H1 (cell line): ENCODE data around the gene TNKS2. TPM values are rescaled to one million over a fixed set of nuclear protein-coding genes. Genes with fewer than 3 reads are reported as not detected.

Source experiments
- JUN ChIP-seq: IDR thresholded peaks from 2 replicates; pipeline ENCODE4 v1.6.1; 2011; ENCODE audit warnings: low read depth, mild to moderate bottlenecking, improper control_type of control experiment, low read length
- SIRT6 ChIP-seq: IDR thresholded peaks from one replicate; pipeline ENCODE4 v1.7.1; 2012; ENCODE audit warnings: low read length, inconsistent platforms
- TAF1 ChIP-seq: IDR thresholded peaks from 2 replicates; pipeline ENCODE4 v1.6.1; 2011; ENCODE audit warnings: mild to moderate bottlenecking, low read depth, low read length
- polyA plus RNA-seq, 7 experiments: library from polyadenylated mRNA; depleted of rRNA in 3 of 7; stranded (reverse) in 5 of 7; unstranded in 2 of 7; fragments of >200 nt in 5 of 7; fragments of 200-250 nt in 2 of 7; gene quantifications; 1 replicate in 5 of 7; 2 replicates in 1 of 7; 4 replicates in 1 of 7; pipeline versions ENCODE4 v1.2.1 to v1.2.3, GENCODE V29; 2011 to 2013; ENCODE audit warnings: missing spikeins in 2 of 7, mixed read lengths in 2 of 7
- total RNA-seq: library from RNA; stranded (reverse); fragmentation: NEBNext Ultra II Directional; extraction: Animal tissue kit (Norgen Biotek cat#: 25700); gene quantifications from 2 replicates; pipeline ENCODE4 v1.2.1, GENCODE V29; 2021
- TF ChIP-seq, protein P1 (sequence below): fragments of 300-600 bp; sonication (generic); IDR thresholded peaks from 2 replicates; pipeline ENCODE4 v1.7.1; 2012; ENCODE audit warnings: low read length, moderate library complexity, mild to moderate bottlenecking, inconsistent platforms; ENCODE audit not compliant: insufficient replicate concordance

TNKS2 gene
- total and polyA plus RNA-seq, 2 of the 8 experiments (the other 6 are each of a cell fraction or from before 2014, with no cell fraction given), result 23.3 to 73.6 TPM

DNA sequence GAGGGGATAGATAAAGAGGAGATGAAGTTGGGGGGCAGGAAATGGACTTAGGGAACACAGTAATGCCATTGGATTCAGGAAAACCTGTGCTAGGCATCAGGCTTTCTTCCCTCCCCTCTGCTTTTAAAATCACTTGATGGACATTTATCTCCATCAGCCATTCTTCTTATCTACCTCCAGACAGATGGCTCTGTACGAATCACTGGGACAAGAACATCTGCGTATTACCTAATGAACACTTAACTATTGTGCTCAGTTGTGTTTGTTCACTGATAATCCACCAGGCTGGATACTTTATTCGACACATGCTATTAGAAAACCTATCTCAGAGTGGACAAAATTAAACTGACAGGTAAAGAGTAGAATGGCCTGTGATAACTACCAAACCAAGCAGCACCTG lies 40.0 kb downstream of the TNKS2 start (continued):
- TF ChIP-seq, protein P1, sequence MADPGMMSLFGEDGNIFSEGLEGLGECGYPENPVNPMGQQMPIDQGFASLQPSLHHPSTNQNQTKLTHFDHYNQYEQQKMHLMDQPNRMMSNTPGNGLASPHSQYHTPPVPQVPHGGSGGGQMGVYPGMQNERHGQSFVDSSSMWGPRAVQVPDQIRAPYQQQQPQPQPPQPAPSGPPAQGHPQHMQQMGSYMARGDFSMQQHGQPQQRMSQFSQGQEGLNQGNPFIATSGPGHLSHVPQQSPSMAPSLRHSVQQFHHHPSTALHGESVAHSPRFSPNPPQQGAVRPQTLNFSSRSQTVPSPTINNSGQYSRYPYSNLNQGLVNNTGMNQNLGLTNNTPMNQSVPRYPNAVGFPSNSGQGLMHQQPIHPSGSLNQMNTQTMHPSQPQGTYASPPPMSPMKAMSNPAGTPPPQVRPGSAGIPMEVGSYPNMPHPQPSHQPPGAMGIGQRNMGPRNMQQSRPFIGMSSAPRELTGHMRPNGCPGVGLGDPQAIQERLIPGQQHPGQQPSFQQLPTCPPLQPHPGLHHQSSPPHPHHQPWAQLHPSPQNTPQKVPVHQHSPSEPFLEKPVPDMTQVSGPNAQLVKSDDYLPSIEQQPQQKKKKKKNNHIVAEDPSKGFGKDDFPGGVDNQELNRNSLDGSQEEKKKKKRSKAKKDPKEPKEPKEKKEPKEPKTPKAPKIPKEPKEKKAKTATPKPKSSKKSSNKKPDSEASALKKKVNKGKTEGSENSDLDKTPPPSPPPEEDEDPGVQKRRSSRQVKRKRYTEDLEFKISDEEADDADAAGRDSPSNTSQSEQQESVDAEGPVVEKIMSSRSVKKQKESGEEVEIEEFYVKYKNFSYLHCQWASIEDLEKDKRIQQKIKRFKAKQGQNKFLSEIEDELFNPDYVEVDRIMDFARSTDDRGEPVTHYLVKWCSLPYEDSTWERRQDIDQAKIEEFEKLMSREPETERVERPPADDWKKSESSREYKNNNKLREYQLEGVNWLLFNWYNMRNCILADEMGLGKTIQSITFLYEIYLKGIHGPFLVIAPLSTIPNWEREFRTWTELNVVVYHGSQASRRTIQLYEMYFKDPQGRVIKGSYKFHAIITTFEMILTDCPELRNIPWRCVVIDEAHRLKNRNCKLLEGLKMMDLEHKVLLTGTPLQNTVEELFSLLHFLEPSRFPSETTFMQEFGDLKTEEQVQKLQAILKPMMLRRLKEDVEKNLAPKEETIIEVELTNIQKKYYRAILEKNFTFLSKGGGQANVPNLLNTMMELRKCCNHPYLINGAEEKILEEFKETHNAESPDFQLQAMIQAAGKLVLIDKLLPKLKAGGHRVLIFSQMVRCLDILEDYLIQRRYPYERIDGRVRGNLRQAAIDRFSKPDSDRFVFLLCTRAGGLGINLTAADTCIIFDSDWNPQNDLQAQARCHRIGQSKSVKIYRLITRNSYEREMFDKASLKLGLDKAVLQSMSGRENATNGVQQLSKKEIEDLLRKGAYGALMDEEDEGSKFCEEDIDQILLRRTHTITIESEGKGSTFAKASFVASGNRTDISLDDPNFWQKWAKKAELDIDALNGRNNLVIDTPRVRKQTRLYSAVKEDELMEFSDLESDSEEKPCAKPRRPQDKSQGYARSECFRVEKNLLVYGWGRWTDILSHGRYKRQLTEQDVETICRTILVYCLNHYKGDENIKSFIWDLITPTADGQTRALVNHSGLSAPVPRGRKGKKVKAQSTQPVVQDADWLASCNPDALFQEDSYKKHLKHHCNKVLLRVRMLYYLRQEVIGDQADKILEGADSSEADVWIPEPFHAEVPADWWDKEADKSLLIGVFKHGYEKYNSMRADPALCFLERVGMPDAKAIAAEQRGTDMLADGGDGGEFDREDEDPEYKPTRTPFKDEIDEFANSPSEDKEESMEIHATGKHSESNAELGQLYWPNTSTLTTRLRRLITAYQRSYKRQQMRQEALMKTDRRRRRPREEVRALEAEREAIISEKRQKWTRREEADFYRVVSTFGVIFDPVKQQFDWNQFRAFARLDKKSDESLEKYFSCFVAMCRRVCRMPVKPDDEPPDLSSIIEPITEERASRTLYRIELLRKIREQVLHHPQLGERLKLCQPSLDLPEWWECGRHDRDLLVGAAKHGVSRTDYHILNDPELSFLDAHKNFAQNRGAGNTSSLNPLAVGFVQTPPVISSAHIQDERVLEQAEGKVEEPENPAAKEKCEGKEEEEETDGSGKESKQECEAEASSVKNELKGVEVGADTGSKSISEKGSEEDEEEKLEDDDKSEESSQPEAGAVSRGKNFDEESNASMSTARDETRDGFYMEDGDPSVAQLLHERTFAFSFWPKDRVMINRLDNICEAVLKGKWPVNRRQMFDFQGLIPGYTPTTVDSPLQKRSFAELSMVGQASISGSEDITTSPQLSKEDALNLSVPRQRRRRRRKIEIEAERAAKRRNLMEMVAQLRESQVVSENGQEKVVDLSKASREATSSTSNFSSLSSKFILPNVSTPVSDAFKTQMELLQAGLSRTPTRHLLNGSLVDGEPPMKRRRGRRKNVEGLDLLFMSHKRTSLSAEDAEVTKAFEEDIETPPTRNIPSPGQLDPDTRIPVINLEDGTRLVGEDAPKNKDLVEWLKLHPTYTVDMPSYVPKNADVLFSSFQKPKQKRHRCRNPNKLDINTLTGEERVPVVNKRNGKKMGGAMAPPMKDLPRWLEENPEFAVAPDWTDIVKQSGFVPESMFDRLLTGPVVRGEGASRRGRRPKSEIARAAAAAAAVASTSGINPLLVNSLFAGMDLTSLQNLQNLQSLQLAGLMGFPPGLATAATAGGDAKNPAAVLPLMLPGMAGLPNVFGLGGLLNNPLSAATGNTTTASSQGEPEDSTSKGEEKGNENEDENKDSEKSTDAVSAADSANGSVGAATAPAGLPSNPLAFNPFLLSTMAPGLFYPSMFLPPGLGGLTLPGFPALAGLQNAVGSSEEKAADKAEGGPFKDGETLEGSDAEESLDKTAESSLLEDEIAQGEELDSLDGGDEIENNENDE, result no peak
- TF ChIP-seq SIRT6, result no peak
- no peak for TF ChIP-seq JUN
- no peak for TF ChIP-seq TAF1
